Hepatocyte (in vitro differentiated cells): ENCODE data around the gene RUNX3. TPM values are rescaled to one million over a fixed set of nuclear protein-coding genes. Genes with fewer than 3 reads are reported as not detected.

Experiments used
- DNase-seq: peaks from one replicate; pipeline ENCODE4 v3.0.0-alpha.2; 2016; ENCODE audit warnings: low spot score
- H2AFZ ChIP-seq: fragments of 200-600 bp; sonication (generic); 2 replicates; pipeline ENCODE4 v1.6.0; 2016; ENCODE audit warnings: antibody characterized with exemption, mild to moderate bottlenecking
- H3K27ac ChIP-seq: fragments of 200-600 bp; sonication (generic); 2 replicates; pipeline ENCODE4 v1.5.1; 2016; ENCODE audit warnings: mild to moderate bottlenecking
- H3K27me3 ChIP-seq: fragments of 200-600 bp; sonication (generic); 2 replicates; pipeline ENCODE4 v1.6.1; 2016
- H3K36me3 ChIP-seq: fragments of 200-600 bp; sonication (generic); replicated peaks from 2 replicates; pipeline ENCODE4 v1.5.1; 2016; ENCODE audit warnings: low read depth; ENCODE audit not compliant: insufficient read depth
- H3K4me1 ChIP-seq: fragments of 200-600 bp; sonication (generic); 2 replicates; pipeline ENCODE4 v1.5.1; 2016; ENCODE audit warnings: mild to moderate bottlenecking, moderate library complexity; ENCODE audit not compliant: insufficient read depth
- H3K4me2 ChIP-seq: fragments of 200-600 bp; sonication (generic); 2 replicates; pipeline ENCODE4 v1.6.0; 2016
- H3K4me3 ChIP-seq: fragments of 200-600 bp; sonication (generic); 2 replicates; pipeline ENCODE4 v1.5.1; 2016; ENCODE audit warnings: mild to moderate bottlenecking
- H3K79me2 ChIP-seq: fragments of 200-600 bp; sonication (generic); 2 replicates; pipeline ENCODE4 v1.6.0; 2017; ENCODE audit warnings: mild to moderate bottlenecking
- H3K9me2 ChIP-seq: fragments of 200-600 bp; sonication (generic); replicated peaks from 2 replicates; pipeline ENCODE4 v1.6.0; 2017; ENCODE audit warnings: mild to moderate bottlenecking; ENCODE audit not compliant: insufficient read depth
- H3K9me3 ChIP-seq: fragments of 200-600 bp; sonication (generic); 2 replicates; pipeline ENCODE4 v1.5.1; 2016; ENCODE audit warnings: low read depth, mild to moderate bottlenecking
- H4K20me1 ChIP-seq: fragments of 200-600 bp; sonication (generic); 2 replicates; pipeline ENCODE4 v1.6.0; 2016; ENCODE audit warnings: mild to moderate bottlenecking; ENCODE audit not compliant: insufficient read depth, poor library complexity, severe bottlenecking
- CTCF ChIP-seq: fragments of 200-600 bp; sonication (generic); IDR thresholded peaks from 2 replicates; pipeline ENCODE4 v1.5.1; 2016; ENCODE audit warnings: antibody characterized with exemption, mild to moderate bottlenecking; ENCODE audit not compliant: poor library complexity
- EZH2 ChIP-seq: fragments of 200-600 bp; sonication (generic); IDR thresholded peaks from 2 replicates; pipeline ENCODE4 v1.6.1; 2016; ENCODE audit warnings: antibody characterized with exemption, mild to moderate bottlenecking, borderline replicate concordance
- EZH2phosphoT487 ChIP-seq: fragments of 200-600 bp; sonication (generic); IDR thresholded peaks from one replicate; pipeline ENCODE4 v1.6.1; 2018; ENCODE audit warnings: antibody characterized with exemption, mild to moderate bottlenecking, low read depth, moderate library complexity; ENCODE audit not compliant: unreplicated experiment, severe bottlenecking
- WGBS: methylation state at CpG from one replicate; pipeline ENCODE4 v1.1.6; 2016; ENCODE audit warnings: low lambda C conversion rate; ENCODE audit errors: missing lambda C conversion rate; 5-methylcytosine and 5-hydroxymethylcytosine counted together
- polyA plus RNA-seq: library from polyadenylated mRNA; unstranded; fragments of >200 nt; fragmentation: Nextera tagmentation; extraction: Ambion mirVana; gene quantifications from 2 replicates; pipeline ENCODE4 v1.2.1, GENCODE V29; 2016
- total RNA-seq: library from RNA; depleted of rRNA; stranded (reverse); fragments of >200 nt; gene quantifications from 2 replicates; pipeline ENCODE4 v1.2.3, GENCODE V29; 2014

Gene RUNX3
- total and polyA plus RNA-seq, 2 experiments from 2014 or later = 0.13 to 0.16 TPM

- H3K9me2 ChIP-seq = no peaks in the 10 kb centered on the region
- H3K36me3 ChIP-seq = no peaks in the 10 kb centered on the region
- H3K4me1 ChIP-seq = peaks cover 8% of the 10 kb centered on the region
- no peak overlapping the region for H2AFZ ChIP-seq
- no peak overlapping the region for H3K4me3 ChIP-seq
- no peaks in the 10 kb centered on the region for H3K27me3 ChIP-seq
- TF ChIP-seq EZH2 = no peak
- no peak for TF ChIP-seq CTCF
- no peak for TF ChIP-seq EZH2phosphoT487
- WGBS = 79% methylated on average over 14 of the region's 14 CpGs
- H3K9me3 ChIP-seq = no peaks in the 10 kb centered on the region
- no peaks in the 10 kb centered on the region for H4K20me1 ChIP-seq
- no peaks in the 10 kb centered on the region for H3K79me2 ChIP-seq
- no peak for DNase-seq
- no peak overlapping the region for H3K27ac ChIP-seq
- H3K4me2 ChIP-seq = no peak overlapping the region
These were observed 33.3 kb downstream of the RUNX3 start for GRCh38 chr1:24896596-24897262.

GRCh38 chr1:24896176-24896575 lies 33.9 kb downstream of the RUNX3 start:
- DNase-seq = no peak
- H3K9me3 ChIP-seq = no peaks in the 10 kb centered on the region
- H3K27me3 ChIP-seq = no peaks in the 10 kb centered on the region
- no peaks in the 10 kb centered on the region for H3K79me2 ChIP-seq
- H4K20me1 ChIP-seq = no peaks in the 10 kb centered on the region
- H3K4me2 ChIP-seq = no peak overlapping the region
- no peak overlapping the region for H3K27ac ChIP-seq
- peaks cover 8% of the 10 kb centered on the region for H3K4me1 ChIP-seq
- TF ChIP-seq EZH2 = no peak
- TF ChIP-seq CTCF = no peak
- TF ChIP-seq EZH2phosphoT487 = no peak
- no peak overlapping the region for H3K4me3 ChIP-seq
- no peak overlapping the region for H2AFZ ChIP-seq
- H3K9me2 ChIP-seq = no peaks in the 10 kb centered on the region
- no peaks in the 10 kb centered on the region for H3K36me3 ChIP-seq
- WGBS = 97% methylated on average over 6 of the region's 6 CpGs

GRCh38 chr1:24895511-24895910 lies 34.6 kb downstream of the RUNX3 start:
- no peak for DNase-seq
- no peaks in the 10 kb centered on the region for H3K79me2 ChIP-seq
- no peaks in the 10 kb centered on the region for H3K27me3 ChIP-seq
- no peak overlapping the region for H3K4me2 ChIP-seq
- H3K9me3 ChIP-seq = no peaks in the 10 kb centered on the region
- TF ChIP-seq CTCF = no peak
- no peak for TF ChIP-seq EZH2
- no peak for TF ChIP-seq EZH2phosphoT487
- no peak overlapping the region for H3K4me3 ChIP-seq
- 92% methylated on average over 4 of the region's 4 CpGs for WGBS
- H3K4me1 ChIP-seq = peaks cover 8% of the 10 kb centered on the region
- no peak overlapping the region for H3K27ac ChIP-seq
- no peaks in the 10 kb centered on the region for H4K20me1 ChIP-seq
- no peak overlapping the region for H2AFZ ChIP-seq
- no peaks in the 10 kb centered on the region for H3K36me3 ChIP-seq
- H3K9me2 ChIP-seq = no peaks in the 10 kb centered on the region
